RWPE1 (cell line): ENCODE measurements around the gene CCDC91.

Experiments
- CTCF ChIA-PET: fragments of 350-600 bp; sonication (Branson Sonifier 250); formaldehyde crosslinking; extraction: SDS; loops from one replicate; lab custom pipeline; 2021; lab: Yijun Ruan, JAX
- POLR2A ChIA-PET: fragments of 400-600 bp; formaldehyde crosslinking; extraction: SDS; loops from one replicate; lab custom pipeline; 2020; ENCODE audit warnings: antibody characterized with exemption; ENCODE audit not compliant: low non-redundant PET; lab: Yijun Ruan, JAX
- DNase-seq: peaks from one replicate; pipeline ENCODE4 v3.0.0; 2012; ENCODE audit warnings: low spot score
- H3K27ac ChIP-seq: fragments of 450-650 bp; 2 replicates; pipeline ENCODE4 v1.5.1; 2017
- CTCF ChIP-seq: fragments of 450-650 bp; conservative IDR thresholded peaks from 2 replicates; pipeline ENCODE4 v1.5.1; 2017; ENCODE audit warnings: low read depth, mild to moderate bottlenecking

Gene CCDC91

GRCh38 chr12:28294300-28294699 lies 104.0 kb downstream of the CCDC91 start:
- TF ChIP-seq CTCF, result no peak
- ChIA-PET POLR2A (no interaction called here), CTCF (no interaction called here)
- DNase-seq, result no peak
- H3K27ac ChIP-seq, result no peak overlapping the region

- CTCF ChIA-PET, result interaction anchor here (0.7 kb wide), 1 partner anchor 14 kb away, joined by 3 read pairs; no protein-coding TSS in a partner anchor
- no peak for DNase-seq
- TF ChIP-seq CTCF, result no peak
- H3K27ac ChIP-seq, result no peak overlapping the region
- POLR2A ChIA-PET, result no interaction called here
Observed at GRCh38 chr12:28296287-28296686, 106.0 kb downstream of the CCDC91 start.

- ChIA-PET CTCF (no interaction called here), POLR2A (no interaction called here)
- no peak for DNase-seq
- no peak for TF ChIP-seq CTCF
- no peak overlapping the region for H3K27ac ChIP-seq
Observed at GRCh38 chr12:28303192-28303591, 112.9 kb downstream of the CCDC91 start.

- H3K27ac ChIP-seq, result no peak overlapping the region
- TF ChIP-seq CTCF, result no peak
- ChIA-PET CTCF (no interaction called here), POLR2A (no interaction called here)
- DNase-seq, result no peak
Observed at GRCh38 chr12:28306535-28306934, 116.3 kb downstream of the CCDC91 start.

GRCh38 chr12:28308891-28309290 lies 118.6 kb downstream of the CCDC91 start:
- CTCF ChIA-PET, result no interaction called here
- no peak overlapping the region for H3K27ac ChIP-seq
- TF ChIP-seq CTCF, result no peak
- POLR2A ChIA-PET, result no interaction called here
- no peak for DNase-seq

GRCh38 chr12:28313631-28314030 lies 123.4 kb downstream of the CCDC91 start:
- no peak overlapping the region for H3K27ac ChIP-seq
- ChIA-PET CTCF (no interaction called here), POLR2A (no interaction called here)
- TF ChIP-seq CTCF, result no peak
- DNase-seq, result peak; percentile 5

- TF ChIP-seq CTCF, result no peak
- H3K27ac ChIP-seq, result no peak overlapping the region
- ChIA-PET CTCF (no interaction called here), POLR2A (no interaction called here)
- DNase-seq, result no peak
Observed at GRCh38 chr12:28316049-28316448, 125.8 kb downstream of the CCDC91 start.
